Hindlimb muscle (tissue), 1 donor: ENCODE measurements around the gene SNRPD3. TPM values are rescaled to one million over a fixed set of nuclear protein-coding genes. Genes with fewer than 3 reads are reported as not detected.
"Not testable (repeated sequence)": the region's sequence is repeated elsewhere in the genome, so short reads cannot be mapped to it uniquely, and the experiment has no call there.

Experiments used
- DNase-seq: peaks from one replicate; pipeline ENCODE4 v3.0.0-alpha.2; 2013
- polyA plus RNA-seq: library from polyadenylated mRNA; unstranded; fragments of 120-200 nt; gene quantifications from one replicate; pipeline ENCODE4 v1.2.1, GENCODE V29; 2013; ENCODE audit not compliant: insufficient read length

The SNRPD3 gene
- polyA plus RNA-seq, 1 donor, result 110 TPM

DNA sequence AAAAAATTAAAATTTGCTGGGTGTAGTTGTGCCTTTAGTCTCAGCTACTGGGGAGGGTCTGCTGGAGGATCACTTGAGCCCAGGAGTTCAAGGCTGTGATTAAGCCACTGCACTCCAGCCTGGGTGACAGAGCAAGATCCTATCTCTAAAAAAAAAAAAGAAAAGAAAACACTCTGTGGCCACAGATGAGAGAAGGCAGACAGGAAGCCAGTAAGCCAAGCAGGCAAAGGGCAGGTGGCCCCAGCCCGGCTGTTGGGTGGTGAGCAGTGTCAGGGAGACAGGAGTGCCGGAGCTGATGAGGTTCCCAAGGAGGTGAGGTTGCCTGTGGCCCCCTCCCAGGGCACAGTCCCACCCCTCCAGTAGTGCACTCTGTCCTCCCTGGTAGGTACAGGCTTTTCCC, 66.8 kb downstream of the SNRPD3 start:
- DNase-seq, result not testable (repeated sequence)

Other genes with a start within 250 kb of the SNRPD3 start
- gene ADORA2A, start 128.4 kb upstream of the SNRPD3 start, polyA plus RNA-seq, result 11.2 TPM
- gene UPB1, start 60.7 kb upstream of the SNRPD3 start, polyA plus RNA-seq, result 0.40 TPM
- 71.0 TPM for gene GUCD1, start 861 bp upstream of the SNRPD3 start, polyA plus RNA-seq
- gene LRRC75B, start 37.1 kb downstream of the SNRPD3 start, polyA plus RNA-seq, result 9.2 TPM
- gene GGT1, start 47.2 kb downstream of the SNRPD3 start, polyA plus RNA-seq, result 3.9 TPM
- gene PIWIL3, start 218.7 kb downstream of the SNRPD3 start, polyA plus RNA-seq, result 0.06 TPM